H1 (cell line): ENCODE results near the gene CORIN. TPM values are rescaled to one million over a fixed set of nuclear protein-coding genes. Genes with fewer than 3 reads are reported as not detected.

ENCODE experiments used
- CTCF ChIA-PET: fragments of 300-600 bp; sonication (Branson Sonifier 250); formaldehyde crosslinking; loops from one replicate; lab custom pipeline; 2021; ENCODE audit not compliant: partially characterized antibody; lab: Charles Lee
- POLR2A ChIA-PET: fragments of 300-600 bp; sonication (Branson Sonifier 250); formaldehyde crosslinking; loops from one replicate; lab custom pipeline; 2021; ENCODE audit warnings: inconsistent platforms; ENCODE audit not compliant: partially characterized antibody; lab: Charles Lee
- DNase-seq, 2 experiments: peaks; one replicate each; pipeline versions ENCODE4 v3.0.0 to v3.0.0-alpha.2; 2010 to 2022; ENCODE audit warnings: low spot score in 2 of 2, low read depth in 1 of 2, mixed read lengths in 1 of 2
- FAIRE-seq: peaks from 2 replicates; lab custom pipeline; 2011; peaks lifted over from hg19 to GRCh38; lab: Jason Lieb, UNC
- H2AFZ ChIP-seq: 2 replicates; pipeline ENCODE4 v1.8.1; 2012; ENCODE audit warnings: low read length, inconsistent platforms
- H2AK5ac ChIP-seq: 2 replicates; pipeline ENCODE4 v1.6.1; 2013; ENCODE audit warnings: low read depth, low read length
- H2BK120ac ChIP-seq: replicated peaks from 2 replicates; pipeline ENCODE3; 2013; ENCODE audit warnings: low read depth, low read length, inconsistent platforms
- H2BK12ac ChIP-seq: 2 replicates; pipeline ENCODE4 v1.6.1; 2013; ENCODE audit warnings: low read depth, low read length
- H2BK15ac ChIP-seq: 2 replicates; pipeline ENCODE4 v1.6.1; 2013; ENCODE audit warnings: low read length
- H2BK20ac ChIP-seq: 2 replicates; pipeline ENCODE4 v1.6.1; 2013; ENCODE audit warnings: low read length
- H2BK5ac ChIP-seq: 2 replicates; pipeline ENCODE4 v1.6.1; 2013; ENCODE audit warnings: low read depth, low read length
- H3K14ac ChIP-seq: 2 replicates; pipeline ENCODE4 v1.6.1; 2013; ENCODE audit warnings: inconsistent platforms; ENCODE audit not compliant: insufficient read length
- H3K18ac ChIP-seq: 2 replicates; pipeline ENCODE4 v1.6.1; 2013; ENCODE audit warnings: low read length; ENCODE audit errors: extremely low read depth
- H3K23ac ChIP-seq: 2 replicates; pipeline ENCODE4 v1.6.1; 2013; ENCODE audit warnings: inconsistent platforms; ENCODE audit not compliant: insufficient read length
- H3K23me2 ChIP-seq: 2 replicates; pipeline ENCODE4 v1.6.1; 2013; ENCODE audit warnings: low read depth, low read length
- H3K27ac ChIP-seq: 2 replicates; pipeline ENCODE4 v1.6.1; 2011; ENCODE audit warnings: low read depth, low read length, inconsistent platforms
- H3K27me3 ChIP-seq, 4 experiments: replicated peaks in 1 of 4; 1 replicate in 1 of 4; 2 replicates in 3 of 4; pipeline versions ENCODE4 v1.6.1 to v1.8.1; 2011 to 2013; ENCODE audit warnings: low read length in 3 of 4, mild to moderate bottlenecking in 3 of 4, inconsistent platforms in 2 of 4, mixed read lengths in 2 of 4, moderate library complexity in 1 of 4; ENCODE audit not compliant: control insufficient read depth in 3 of 4, insufficient read depth in 3 of 4; ENCODE audit errors: extremely low read depth in 1 of 4
- H3K36me3 ChIP-seq, 4 experiments: 2 replicates each; pipeline versions ENCODE4 v1.6.1 to v1.8.1; 2011 to 2013; ENCODE audit warnings: mild to moderate bottlenecking in 4 of 4, low read length in 3 of 4, moderate library complexity in 2 of 4, control low read depth in 1 of 4, inconsistent platforms in 1 of 4; ENCODE audit not compliant: insufficient read depth in 4 of 4, control insufficient read depth in 2 of 4
- H3K4ac ChIP-seq: replicated peaks from 2 replicates; pipeline ENCODE3; 2013; ENCODE audit warnings: low read length, low read depth, mixed read lengths, inconsistent platforms; ENCODE audit not compliant: insufficient read length
- H3K4me1 ChIP-seq, 4 experiments: replicated peaks in 1 of 4; 1 replicate in 1 of 4; 2 replicates in 3 of 4; pipeline versions ENCODE4 v1.6.1 to v1.8.1; 2011 to 2013; ENCODE audit warnings: low read length in 3 of 4, inconsistent platforms in 2 of 4, mixed read lengths in 1 of 4; ENCODE audit not compliant: insufficient read depth in 4 of 4, control insufficient read depth in 3 of 4
- H3K4me2 ChIP-seq, 2 experiments: 2 replicates each; pipeline versions ENCODE4 v1.6.1 to v1.8.1; 2011 to 2013; ENCODE audit warnings: low read depth in 2 of 2, low read length in 2 of 2, control low read depth in 1 of 2, inconsistent platforms in 1 of 2, mild to moderate bottlenecking in 1 of 2; ENCODE audit not compliant: insufficient read depth in 1 of 2
- H3K4me3 ChIP-seq, 4 experiments: fragments of 200-600, 300-600 bp in 1 of 4; sonication (generic), shearing (Covaris generic), sonication (Bioruptor Twin) in 1 of 4; 2 replicates each; pipeline versions ENCODE4 v1.5.1 to v1.8.1; 2011 to 2016; ENCODE audit warnings: low read length in 4 of 4, low read depth in 3 of 4, control low read depth in 2 of 4, inconsistent platforms in 2 of 4, mild to moderate bottlenecking in 2 of 4, mixed read lengths in 1 of 4, moderate library complexity in 1 of 4; ENCODE audit not compliant: insufficient read depth in 2 of 4; ENCODE audit errors: extremely low read depth in 1 of 4
- H3K56ac ChIP-seq: replicated peaks from 2 replicates; pipeline ENCODE3; 2013; ENCODE audit warnings: low read depth, mild to moderate bottlenecking, mixed read lengths, low read length, inconsistent platforms; ENCODE audit not compliant: insufficient read length
- H3K79me1 ChIP-seq: 2 replicates; pipeline ENCODE4 v1.6.1; 2013; ENCODE audit warnings: low read depth, low read length, control low read depth
- H3K79me2 ChIP-seq, 2 experiments: 2 replicates each; pipeline versions ENCODE4 v1.6.1 to v1.8.1; 2012 to 2013; ENCODE audit warnings: low read length in 2 of 2, mild to moderate bottlenecking in 2 of 2, inconsistent platforms in 1 of 2; ENCODE audit not compliant: insufficient read depth in 2 of 2, control insufficient read depth in 1 of 2
- H3K9ac ChIP-seq, 4 experiments: replicated peaks in 1 of 4; 1 replicate in 1 of 4; 2 replicates in 3 of 4; pipeline versions ENCODE4 v1.6.1 to v1.8.1; 2011 to 2013; ENCODE audit warnings: low read depth in 3 of 4, low read length in 3 of 4, control low read depth in 2 of 4, mild to moderate bottlenecking in 2 of 4, moderate library complexity in 2 of 4, inconsistent platforms in 1 of 4; ENCODE audit errors: extremely low read depth in 1 of 4
- H3K9me3 ChIP-seq, 2 experiments: 2 replicates each; pipeline versions ENCODE4 v1.6.1 to v1.8.1; 2012 to 2013; ENCODE audit warnings: mild to moderate bottlenecking in 2 of 2, moderate library complexity in 2 of 2, control low read depth in 1 of 2, inconsistent platforms in 1 of 2, low read depth in 1 of 2, low read length in 1 of 2, mixed read lengths in 1 of 2; ENCODE audit not compliant: insufficient read depth in 2 of 2
- H4K20me1 ChIP-seq, 2 experiments: replicated peaks in 1 of 2; 2 replicates each; pipeline versions ENCODE3 to v1.8.1; 2011 to 2013; ENCODE audit warnings: inconsistent platforms in 2 of 2, low read length in 2 of 2, mild to moderate bottlenecking in 1 of 2; ENCODE audit not compliant: insufficient read depth in 2 of 2, control insufficient read depth in 1 of 2
- H4K5ac ChIP-seq: 2 replicates; pipeline ENCODE4 v1.6.1; 2013; ENCODE audit warnings: low read length, low read depth, mixed read lengths, inconsistent platforms; ENCODE audit not compliant: insufficient read length
- H4K8ac ChIP-seq: 2 replicates; pipeline ENCODE4 v1.8.0; 2013; ENCODE audit warnings: mild to moderate bottlenecking, moderate library complexity, low read length, inconsistent platforms; ENCODE audit not compliant: insufficient read depth; ENCODE audit errors: extremely low read depth
- H4K91ac ChIP-seq: replicated peaks from 2 replicates; pipeline ENCODE3; 2013; ENCODE audit warnings: low read length, mixed read lengths, inconsistent platforms; ENCODE audit not compliant: insufficient read length
- ASH2L ChIP-seq: fragments of 200-600, 300-600 bp; sonication (generic); IDR thresholded peaks from one replicate; pipeline ENCODE4 v1.7.1; 2017; ENCODE audit warnings: low read length
- BACH1 ChIP-seq: IDR thresholded peaks from 2 replicates; pipeline ENCODE4 v1.6.1; 2012; ENCODE audit warnings: low read length, improper control_type of control experiment
- BRCA1 ChIP-seq: IDR thresholded peaks from 2 replicates; pipeline ENCODE4 v1.6.1; 2012; ENCODE audit warnings: low read depth, low read length, improper control_type of control experiment
- CBX5 ChIP-seq: fragments of 300-800, 300-1000 bp; sonication (generic); IDR thresholded peaks from 2 replicates; pipeline ENCODE4 v1.7.1; 2016; ENCODE audit warnings: antibody characterized with exemption, low read length, low read depth
- CTBP2 ChIP-seq: IDR thresholded peaks from 2 replicates; pipeline ENCODE4 v1.7.0; 2011; ENCODE audit warnings: borderline replicate concordance, mild to moderate bottlenecking, moderate library complexity, mixed read lengths, low read length; ENCODE audit not compliant: insufficient read depth, insufficient read length
- FOSL1 ChIP-seq: IDR thresholded peaks from 2 replicates; pipeline ENCODE4 v1.6.1; 2011; ENCODE audit warnings: mild to moderate bottlenecking, low read depth, low read length, moderate library complexity; ENCODE audit not compliant: insufficient read depth
- GABPA ChIP-seq: IDR thresholded peaks from 2 replicates; pipeline ENCODE4 v1.6.1; 2011; ENCODE audit warnings: mild to moderate bottlenecking, low read length, moderate library complexity, borderline replicate concordance; ENCODE audit not compliant: insufficient read depth
- HDAC2 ChIP-seq, 2 experiments: fragments of 300-600 bp in 1 of 2; sonication (generic) in 1 of 2; IDR thresholded peaks; 2 replicates each; pipeline ENCODE4 v1.6.1; 2011 to 2012; ENCODE audit warnings: low read depth in 2 of 2, low read length in 2 of 2, mild to moderate bottlenecking in 2 of 2, moderate library complexity in 2 of 2, borderline replicate concordance in 1 of 2, inconsistent platforms in 1 of 2
- KDM1A ChIP-seq: fragments of 200-600, 300-600 bp; sonication (generic); IDR thresholded peaks from 2 replicates; pipeline ENCODE4 v1.7.1; 2016; ENCODE audit warnings: mild to moderate bottlenecking, low read length, borderline replicate concordance
- KDM5A ChIP-seq: fragments of 200-600 bp; IDR thresholded peaks from 2 replicates; pipeline ENCODE4 v1.7.1; 2012; ENCODE audit warnings: mild to moderate bottlenecking, low read length, inconsistent platforms, mixed read lengths
- PHF8 ChIP-seq: fragments of 200-600 bp; sonication (generic); conservative IDR thresholded peaks from 2 replicates; pipeline ENCODE4 v1.7.1; 2012; ENCODE audit warnings: low read depth, mild to moderate bottlenecking, inconsistent platforms, low read length, moderate library complexity
- WGBS, 2 experiments: shearing (Covaris generic) in 1 of 2; methylation state at CpG; one replicate each; pipeline versions ENCODE4 v1.1.6 to v1.1.7; 2013 to 2015; ENCODE audit warnings: low lambda C conversion rate in 2 of 2, mixed read lengths in 2 of 2, inconsistent platforms in 1 of 2, low coverage in 1 of 2, missing lambda C conversion rate in 1 of 2; ENCODE audit not compliant: insufficient replicate concordance in 2 of 2, insufficient coverage in 1 of 2, insufficient read length in 1 of 2; ENCODE audit errors: extremely low coverage in 1 of 2, missing lambda C conversion rate in 1 of 2; 5-methylcytosine and 5-hydroxymethylcytosine counted together
- polyA plus RNA-seq, 7 experiments: library from polyadenylated mRNA; depleted of rRNA in 3 of 7; stranded (reverse) in 5 of 7; unstranded in 2 of 7; fragments of >200 nt in 5 of 7; fragments of 200-250 nt in 2 of 7; gene quantifications; 1 replicate in 5 of 7; 2 replicates in 1 of 7; 4 replicates in 1 of 7; pipeline versions ENCODE4 v1.2.1 to v1.2.3, GENCODE V29; 2011 to 2013; ENCODE audit warnings: missing spikeins in 2 of 7, mixed read lengths in 2 of 7
- total RNA-seq: library from RNA; stranded (reverse); fragmentation: NEBNext Ultra II Directional; extraction: Animal tissue kit (Norgen Biotek cat#: 25700); gene quantifications from 2 replicates; pipeline ENCODE4 v1.2.1, GENCODE V29; 2021

Gene CORIN
- total and polyA plus RNA-seq, 2 of the 8 experiments (the other 6 are each of a cell fraction or from before 2014, with no cell fraction given), result 0.09 to 0.32 TPM

DNA sequence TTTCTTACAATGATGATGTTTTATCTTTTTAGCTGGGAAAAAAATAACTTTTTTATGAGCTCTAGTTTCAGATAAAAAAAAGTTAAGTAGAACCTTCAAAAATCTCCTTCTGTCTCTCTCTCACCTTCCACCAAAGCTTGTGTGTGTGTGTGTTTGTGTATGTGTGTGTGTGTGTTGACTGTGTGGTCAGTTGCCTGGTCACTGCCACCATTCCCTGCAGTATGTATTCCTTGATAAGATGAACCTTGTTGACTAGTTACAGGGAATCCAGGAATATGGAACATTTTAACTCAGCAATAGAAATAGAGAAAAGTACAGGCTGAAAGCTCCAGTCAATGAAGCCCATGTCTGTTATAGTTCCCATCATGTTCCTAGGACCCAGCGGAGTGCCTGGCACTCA, 143.5 kb downstream of the CORIN start:
- Histone ChIP-seq H3K4me2 (no peak overlapping the region), H4K20me1 (no peaks in the 10 kb centered on the region), H2BK20ac (no peak overlapping the region), H3K23me2 (no peaks in the 10 kb centered on the region), H3K36me3 (no peaks in the 10 kb centered on the region), H2BK120ac (no peak overlapping the region), H3K4me1 (no peaks in the 10 kb centered on the region), H4K5ac (no peak overlapping the region), H3K18ac (no peak overlapping the region), H3K79me1 (no peaks in the 10 kb centered on the region), H2BK5ac (no peak overlapping the region), H4K8ac (no peak overlapping the region), H3K56ac (no peak overlapping the region), H3K27ac (no peak overlapping the region), H3K9me3 (no peaks in the 10 kb centered on the region), H3K9ac (no peak overlapping the region), H3K4me3 (no peak overlapping the region), H3K23ac (no peak overlapping the region), H2BK15ac (no peak overlapping the region), H2AK5ac (no peak overlapping the region; the same call in 1 of the 2 replicates), H3K27me3 (no peaks in the 10 kb centered on the region)
- WGBS, 2 experiments, result 85% methylated on average over 1 of the region's 1 CpG; no CpG with 5 or more reads in 1 of the 2 experiments
- no peak for DNase-seq
- CTCF ChIA-PET, result interaction anchor here (0.8 to 3.6 kb wide), 3 partner anchors 32 to 143 kb away, joined by 3 to 9 read pairs (median 3); partner anchors contain the start of gene CORIN
- TF ChIP-seq CTBP2, result no peak
- TF ChIP-seq GABPA, result no peak
- TF ChIP-seq CBX5, result no peak
- no peak for TF ChIP-seq KDM5A
- no peak for TF ChIP-seq ASH2L
- no peak for TF ChIP-seq PHF8
- no peak for TF ChIP-seq BRCA1
- TF ChIP-seq KDM1A, result no peak
- no peak for TF ChIP-seq FOSL1
- TF ChIP-seq HDAC2 (IDR thresholded peaks at IDR 0.05; ENCODE audit: borderline replicate concordance in 1 of 2, low read depth in 2 of 2, low read length in 2 of 2), result no peak
- TF ChIP-seq BACH1, result no peak
- TF ChIP-seq, all 59 proteins: peak for 0
- no peak for FAIRE-seq
- Histone ChIP-seq H4K91ac (no peak overlapping the region), H3K4ac (no peak overlapping the region), H3K79me2 (no peaks in the 10 kb centered on the region), H2AFZ (no peak overlapping the region), H2BK12ac (no peak overlapping the region), H3K14ac (no peak overlapping the region)
- POLR2A ChIA-PET, result no interaction called here
